Measurements from ENCODE around the gene NXNL1.
A peak's percentile ranks its signal among the peaks of the same experiment; 100 is the strongest.

NXNL1 gene

DNA sequence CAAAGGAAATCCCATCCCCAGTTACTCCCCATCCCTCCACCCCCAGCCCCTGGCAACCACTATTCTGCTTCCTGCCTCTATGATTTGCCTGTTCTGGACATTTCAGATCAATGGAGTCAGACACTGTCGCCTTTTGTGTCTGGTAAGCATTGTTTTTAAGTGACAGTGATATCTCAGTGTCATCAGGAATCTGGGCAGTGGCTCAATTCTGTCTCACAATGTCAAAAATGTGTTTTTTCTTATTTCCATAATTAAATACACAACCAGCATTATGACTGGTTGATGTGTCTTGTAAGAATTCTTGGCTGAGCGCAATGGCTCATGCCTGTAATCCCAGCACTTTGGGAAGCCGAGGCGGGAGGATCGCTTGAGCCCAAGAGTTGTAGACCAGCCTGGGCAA lies 30.6 kb upstream of the NXNL1 start:
- H3K4me3 ChIP-seq (replicated peaks; ENCODE audit: low read depth, low read length) = no peak overlapping the region
- TF ChIP-seq, protein P1, sequence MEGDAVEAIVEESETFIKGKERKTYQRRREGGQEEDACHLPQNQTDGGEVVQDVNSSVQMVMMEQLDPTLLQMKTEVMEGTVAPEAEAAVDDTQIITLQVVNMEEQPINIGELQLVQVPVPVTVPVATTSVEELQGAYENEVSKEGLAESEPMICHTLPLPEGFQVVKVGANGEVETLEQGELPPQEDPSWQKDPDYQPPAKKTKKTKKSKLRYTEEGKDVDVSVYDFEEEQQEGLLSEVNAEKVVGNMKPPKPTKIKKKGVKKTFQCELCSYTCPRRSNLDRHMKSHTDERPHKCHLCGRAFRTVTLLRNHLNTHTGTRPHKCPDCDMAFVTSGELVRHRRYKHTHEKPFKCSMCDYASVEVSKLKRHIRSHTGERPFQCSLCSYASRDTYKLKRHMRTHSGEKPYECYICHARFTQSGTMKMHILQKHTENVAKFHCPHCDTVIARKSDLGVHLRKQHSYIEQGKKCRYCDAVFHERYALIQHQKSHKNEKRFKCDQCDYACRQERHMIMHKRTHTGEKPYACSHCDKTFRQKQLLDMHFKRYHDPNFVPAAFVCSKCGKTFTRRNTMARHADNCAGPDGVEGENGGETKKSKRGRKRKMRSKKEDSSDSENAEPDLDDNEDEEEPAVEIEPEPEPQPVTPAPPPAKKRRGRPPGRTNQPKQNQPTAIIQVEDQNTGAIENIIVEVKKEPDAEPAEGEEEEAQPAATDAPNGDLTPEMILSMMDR (IDR thresholded peaks at IDR 0.05; ENCODE audit: low read length, missing control alignments) = no peak
- DNase-seq (ENCODE audit: low read depth) = no peak

DNA sequence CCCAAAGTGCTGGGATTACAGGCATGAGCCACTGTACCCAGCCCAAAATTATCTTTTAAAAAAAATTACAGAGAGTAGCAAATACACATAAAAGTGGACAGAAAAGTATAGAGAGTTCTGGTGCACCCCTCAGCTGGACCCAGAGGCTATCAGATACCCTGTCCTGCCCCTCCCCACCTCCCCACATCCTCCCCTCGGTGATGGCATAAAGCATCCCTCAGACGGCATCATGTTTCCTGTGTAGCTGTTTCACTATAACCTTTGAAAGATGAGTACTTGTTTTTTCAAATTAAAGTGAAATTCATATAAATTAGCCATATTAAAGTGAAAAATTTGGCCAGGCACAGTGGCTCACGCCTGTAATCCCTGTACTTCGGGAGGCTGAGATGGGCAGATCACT lies 29.7 kb upstream of the NXNL1 start:
- no peak overlapping the region for H3K4me3 ChIP-seq (replicated peaks; ENCODE audit: low read depth, low read length)
- no peak for DNase-seq (ENCODE audit: low read depth)
- TF ChIP-seq, protein P1 (IDR thresholded peaks at IDR 0.05; ENCODE audit: low read length, missing control alignments) = no peak

DNA sequence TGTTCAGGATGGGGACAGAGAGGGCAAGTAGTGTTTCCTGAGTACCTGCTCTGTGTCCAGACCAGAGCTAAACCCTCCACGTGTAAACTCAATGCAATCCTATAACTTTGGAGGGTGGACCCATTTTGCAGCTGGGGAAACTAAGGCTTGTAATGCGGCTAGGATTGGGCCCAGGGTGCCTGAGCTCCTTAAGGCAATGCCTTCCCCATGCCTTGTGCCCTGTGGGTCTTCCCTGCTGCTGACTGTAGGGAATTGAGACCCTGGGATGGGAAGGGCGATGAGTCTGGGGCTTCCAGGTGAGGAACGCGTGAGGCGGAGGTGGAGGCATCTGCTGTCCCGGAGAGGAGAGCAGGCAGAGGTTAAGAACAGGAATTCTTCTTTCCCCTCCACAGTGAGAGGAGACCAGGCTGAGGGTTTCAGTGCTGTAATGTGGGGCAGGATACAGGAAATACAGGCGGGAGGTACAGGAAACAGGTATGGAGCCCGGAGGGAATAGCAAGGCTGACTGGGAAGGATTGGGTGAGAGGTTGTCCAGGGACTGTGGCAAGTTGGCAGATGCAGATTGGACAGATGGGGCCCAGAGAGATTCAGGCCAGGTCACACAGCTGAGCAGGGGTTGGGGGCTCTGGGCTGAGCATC lies 28.8 kb upstream of the NXNL1 start:
- DNase-seq (ENCODE audit: low read depth) = no peak
- H3K4me3 ChIP-seq (replicated peaks; ENCODE audit: low read depth, low read length) = no peak overlapping the region
- TF ChIP-seq, protein P1 (IDR thresholded peaks at IDR 0.05; ENCODE audit: low read length, missing control alignments) = no peak

DNA sequence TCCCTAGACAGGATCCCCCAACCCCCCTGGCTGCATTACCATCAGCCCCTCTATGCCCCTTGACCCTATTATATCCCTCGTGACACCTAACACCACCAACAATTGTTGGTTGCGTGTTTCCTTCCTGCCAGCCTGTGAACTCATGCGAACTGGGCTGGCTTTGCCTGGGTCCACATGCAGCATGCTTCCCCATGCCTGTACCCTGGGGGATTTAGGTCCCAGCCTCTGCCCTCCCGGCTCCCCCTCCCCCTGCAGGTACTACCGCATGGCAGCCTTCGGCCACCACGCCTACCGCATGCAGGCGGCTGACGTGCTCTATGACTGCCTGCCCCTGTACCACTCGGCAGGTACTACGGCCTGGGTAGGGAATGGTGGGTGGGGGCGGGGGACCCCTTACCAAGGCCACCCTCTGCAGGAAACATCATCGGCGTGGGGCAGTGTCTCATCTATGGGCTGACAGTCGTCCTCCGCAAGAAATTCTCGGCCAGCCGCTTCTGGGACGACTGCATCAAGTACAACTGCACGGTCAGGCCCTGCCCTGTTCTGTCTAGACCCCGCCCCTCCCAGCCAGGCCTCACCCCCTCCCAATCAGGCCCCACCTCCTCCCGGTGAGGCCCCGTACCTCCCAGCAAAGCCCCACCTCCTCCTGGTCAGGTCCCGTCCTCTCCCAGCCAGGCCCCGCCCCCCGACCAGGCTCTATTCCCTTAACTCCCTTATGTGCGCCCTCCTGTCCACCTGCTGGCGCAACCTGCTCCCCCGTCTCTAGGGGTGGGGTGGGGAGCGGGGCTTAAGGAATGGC lies 28.1 kb upstream of the NXNL1 start:
- DNase-seq (ENCODE audit: low read depth) = peak; percentile 34
- TF ChIP-seq, protein P1 (IDR thresholded peaks at IDR 0.05; ENCODE audit: low read length, missing control alignments) = no peak
- H3K4me3 ChIP-seq (replicated peaks; ENCODE audit: low read depth, low read length) = no peak overlapping the region

DNA sequence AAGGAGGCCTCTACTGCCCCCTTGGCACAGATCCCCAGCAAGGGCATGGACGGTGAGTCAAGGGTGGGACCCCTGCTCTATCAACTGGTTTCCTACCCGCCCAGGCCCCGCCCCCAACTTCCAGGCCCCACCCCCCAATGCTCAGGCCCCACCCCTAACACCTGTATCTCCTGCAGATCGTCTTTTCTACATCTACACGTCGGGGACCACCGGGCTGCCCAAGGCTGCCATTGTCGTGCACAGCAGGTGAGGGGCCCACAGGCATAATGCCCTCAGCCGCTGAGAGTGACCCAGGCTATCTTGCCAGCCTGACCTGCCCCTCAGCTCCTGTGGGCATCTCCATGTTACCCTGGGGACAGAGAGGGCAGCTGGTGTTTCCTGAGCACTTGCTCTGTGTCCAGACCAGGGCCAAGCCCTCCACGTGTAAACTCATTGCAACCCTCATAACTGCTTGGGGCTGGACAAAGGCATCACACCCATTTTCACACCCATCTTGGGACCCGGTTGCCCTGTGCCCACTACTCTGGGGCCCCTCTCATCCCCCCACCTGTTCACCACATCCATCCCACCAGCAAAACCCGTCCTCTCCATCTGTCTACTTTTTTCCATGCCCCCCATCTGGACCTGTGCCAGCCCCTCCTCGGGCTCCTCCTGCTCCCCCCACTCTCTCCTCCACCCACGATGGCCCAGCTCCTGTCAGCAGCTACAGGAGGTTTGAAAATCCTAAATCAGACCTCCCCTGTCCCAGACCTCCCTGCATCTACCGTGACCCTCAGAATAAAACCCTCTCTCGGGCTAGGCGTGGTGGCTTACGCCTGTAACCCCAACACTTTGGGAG lies 26.8 kb upstream of the NXNL1 start:
- H3K4me3 ChIP-seq (replicated peaks; ENCODE audit: low read depth, low read length) = no peak overlapping the region
- TF ChIP-seq, protein P1 (IDR thresholded peaks at IDR 0.05; ENCODE audit: low read length, missing control alignments) = no peak
- DNase-seq (ENCODE audit: low read depth) = no peak

DNA sequence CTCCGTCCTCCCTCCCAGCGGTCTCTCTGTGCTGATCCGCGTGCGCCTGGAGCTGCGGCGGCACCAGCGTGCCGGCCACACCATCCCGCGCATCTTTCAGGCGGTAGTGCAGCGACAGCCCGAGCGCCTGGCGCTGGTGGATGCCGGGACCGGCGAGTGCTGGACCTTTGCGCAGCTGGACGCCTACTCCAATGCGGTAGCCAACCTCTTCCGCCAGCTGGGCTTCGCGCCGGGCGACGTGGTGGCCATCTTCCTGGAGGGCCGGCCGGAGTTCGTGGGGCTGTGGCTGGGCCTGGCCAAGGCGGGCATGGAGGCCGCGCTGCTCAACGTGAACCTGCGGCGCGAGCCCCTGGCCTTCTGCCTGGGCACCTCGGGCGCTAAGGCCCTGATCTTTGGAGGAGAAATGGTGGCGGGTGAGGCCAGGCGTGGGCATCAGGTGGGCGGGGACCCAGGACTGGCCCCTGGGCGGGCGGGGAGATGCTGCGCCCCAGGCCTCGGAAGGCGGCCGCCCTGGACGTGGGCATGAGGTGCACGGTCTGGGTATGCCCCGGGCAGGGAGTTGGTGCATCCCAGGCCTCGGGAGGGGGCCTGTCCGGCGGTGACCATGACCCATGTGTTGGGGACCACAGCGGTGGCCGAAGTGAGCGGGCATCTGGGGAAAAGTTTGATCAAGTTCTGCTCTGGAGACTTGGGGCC lies 26.0 kb upstream of the NXNL1 start:
- H3K4me3 ChIP-seq (replicated peaks; ENCODE audit: low read depth, low read length) = no peak overlapping the region

More for the DNA sequence above, 26.0 kb upstream of the NXNL1 start:
- TF ChIP-seq, protein P1 (IDR thresholded peaks at IDR 0.05; ENCODE audit: low read length, missing control alignments) = no peak
- DNase-seq (ENCODE audit: low read depth) = no peak

All from fibroblast of pulmonary artery (primary cell).